HG03342 (cell line): Measurements from ENCODE around the gene MED26.
"Not testable (repeated sequence)": the region's sequence is repeated elsewhere in the genome, so short reads cannot be mapped to it uniquely, and the experiment has no call there.

Experiments
- ATAC-seq: cut with Tn5 transposase; IDR thresholded peaks from one replicate; pipeline ENCODE4 v1.9.1; 2021; ENCODE audit warnings: mild to moderate bottlenecking, moderate library complexity; ENCODE audit not compliant: unreplicated experiment

Gene MED26, protein sequence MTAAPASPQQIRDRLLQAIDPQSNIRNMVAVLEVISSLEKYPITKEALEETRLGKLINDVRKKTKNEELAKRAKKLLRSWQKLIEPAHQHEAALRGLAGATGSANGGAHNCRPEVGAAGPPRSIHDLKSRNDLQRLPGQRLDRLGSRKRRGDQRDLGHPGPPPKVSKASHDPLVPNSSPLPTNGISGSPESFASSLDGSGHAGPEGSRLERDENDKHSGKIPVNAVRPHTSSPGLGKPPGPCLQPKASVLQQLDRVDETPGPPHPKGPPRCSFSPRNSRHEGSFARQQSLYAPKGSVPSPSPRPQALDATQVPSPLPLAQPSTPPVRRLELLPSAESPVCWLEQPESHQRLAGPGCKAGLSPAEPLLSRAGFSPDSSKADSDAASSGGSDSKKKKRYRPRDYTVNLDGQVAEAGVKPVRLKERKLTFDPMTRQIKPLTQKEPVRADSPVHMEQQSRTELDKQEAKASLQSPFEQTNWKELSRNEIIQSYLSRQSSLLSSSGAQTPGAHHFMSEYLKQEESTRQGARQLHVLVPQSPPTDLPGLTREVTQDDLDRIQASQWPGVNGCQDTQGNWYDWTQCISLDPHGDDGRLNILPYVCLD

DNA sequence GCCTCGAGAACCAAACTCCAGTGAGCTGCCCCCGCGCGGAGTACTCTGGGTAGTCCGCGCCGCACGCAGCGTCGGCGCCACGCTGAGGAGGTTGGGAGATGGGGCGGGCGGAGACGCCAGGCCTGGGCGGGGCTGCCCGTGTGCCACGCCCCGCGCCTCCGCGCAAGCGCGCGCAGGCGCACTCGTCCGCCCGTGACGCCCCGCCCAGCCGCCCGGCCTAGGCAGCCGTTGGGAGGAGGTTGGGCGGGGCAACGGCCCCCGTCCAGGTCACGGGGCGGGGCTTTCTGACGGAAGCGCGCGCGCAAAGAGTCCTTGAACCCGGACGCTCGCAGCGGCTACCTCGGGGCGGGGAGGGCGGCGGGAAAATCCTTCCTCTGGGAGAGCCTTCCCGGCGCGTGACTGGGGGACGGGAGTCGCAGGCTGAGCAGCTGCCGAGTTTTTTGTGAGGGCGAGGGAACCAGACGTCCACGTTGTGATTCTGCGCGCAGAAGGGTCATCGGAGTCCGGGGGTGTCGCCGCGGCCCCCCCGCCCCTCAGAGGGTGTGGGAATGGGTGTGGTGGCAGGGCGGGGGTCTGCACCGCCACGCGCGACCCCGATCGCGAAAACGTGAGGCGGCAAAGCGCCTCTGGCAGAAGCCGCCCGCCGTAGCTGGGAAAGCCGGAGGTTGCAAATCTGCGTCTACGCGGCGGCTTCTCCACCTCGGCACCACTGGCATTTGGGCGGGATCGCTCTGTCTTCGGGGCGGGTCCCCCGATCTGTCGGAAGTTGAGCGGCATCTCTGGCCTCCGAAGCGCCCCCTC lies at the start of gene MED26:
MED26 (minus strand) TSS at position 22 of the 801 bp plus-strand sequence. CDS start 261 bp downstream, outside the sequence.
- peak; percentile 83 for ATAC-seq

DNA sequence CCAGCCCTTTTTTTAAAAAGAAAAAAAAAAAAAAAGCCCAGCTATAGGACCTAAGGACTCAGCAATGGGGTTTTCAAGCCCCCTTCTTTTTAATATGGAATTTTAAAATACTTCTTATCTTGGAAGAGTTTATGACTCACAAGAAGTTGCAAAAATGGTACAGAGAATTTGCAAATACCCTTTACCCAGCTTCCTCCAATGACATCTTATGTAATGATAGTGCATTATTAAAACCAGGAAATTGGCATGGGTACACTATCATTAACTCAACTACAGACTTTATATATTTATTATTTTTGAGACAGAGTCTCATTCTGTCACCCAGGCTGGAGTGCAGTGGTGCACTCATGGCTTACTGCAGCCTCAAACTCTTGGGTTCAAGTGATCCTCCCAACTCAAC lies 49.1 kb upstream of the MED26 start:
- no peak for ATAC-seq

DNA sequence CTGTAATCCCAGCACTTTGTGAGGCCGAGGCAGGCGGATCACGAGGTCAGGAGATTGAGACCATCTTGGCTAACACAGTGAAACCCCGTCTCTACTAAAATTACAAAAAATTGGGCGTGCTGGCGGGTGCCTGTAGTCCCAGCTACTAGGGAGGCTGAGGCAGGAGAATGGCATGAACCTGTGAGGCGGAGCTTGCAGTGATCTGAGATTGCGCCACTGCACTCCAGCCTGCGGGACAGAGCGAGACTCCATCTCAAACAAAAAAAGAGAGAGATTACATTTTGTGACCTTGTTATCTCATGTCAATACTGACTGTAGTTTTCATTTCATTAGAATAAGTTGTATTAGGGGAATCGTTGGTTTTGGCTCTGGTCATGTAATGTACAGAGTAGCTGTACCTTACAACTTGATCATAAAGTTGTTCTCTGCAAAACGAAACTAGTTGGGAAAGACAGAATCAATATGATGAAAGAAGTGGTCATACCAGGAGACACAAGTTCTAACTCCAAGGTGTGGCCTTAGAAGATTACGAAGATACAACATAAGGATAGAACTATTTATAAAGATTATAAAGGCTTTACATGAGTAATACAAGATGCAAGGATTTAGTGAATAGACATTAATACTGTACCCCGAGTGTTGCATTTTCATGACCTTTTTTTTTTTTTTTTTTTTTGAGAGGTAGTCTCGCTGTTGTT lies 48.2 kb upstream of the MED26 start:
- ATAC-seq: no peak

DNA sequence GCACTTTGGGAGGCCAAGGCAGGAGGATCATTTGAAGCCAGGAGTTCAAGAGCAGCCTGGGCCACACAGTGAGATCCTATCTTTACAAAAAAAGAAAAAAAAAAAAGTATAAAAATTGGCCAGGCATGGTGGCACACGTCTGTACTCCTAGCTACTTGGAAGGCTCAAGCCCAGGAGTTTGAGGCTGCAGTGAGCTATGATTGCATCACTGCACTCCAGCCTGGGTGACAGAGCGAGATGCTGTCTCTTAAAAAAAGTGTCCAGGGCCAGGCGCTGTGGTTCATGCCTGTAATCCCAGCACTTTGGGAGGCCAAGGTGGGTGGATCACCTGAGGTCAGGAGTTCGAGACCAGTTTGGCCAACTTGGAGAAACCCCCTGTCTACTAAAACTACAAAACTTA lies 45.8 kb upstream of the MED26 start:
- not testable (repeated sequence) for ATAC-seq

DNA sequence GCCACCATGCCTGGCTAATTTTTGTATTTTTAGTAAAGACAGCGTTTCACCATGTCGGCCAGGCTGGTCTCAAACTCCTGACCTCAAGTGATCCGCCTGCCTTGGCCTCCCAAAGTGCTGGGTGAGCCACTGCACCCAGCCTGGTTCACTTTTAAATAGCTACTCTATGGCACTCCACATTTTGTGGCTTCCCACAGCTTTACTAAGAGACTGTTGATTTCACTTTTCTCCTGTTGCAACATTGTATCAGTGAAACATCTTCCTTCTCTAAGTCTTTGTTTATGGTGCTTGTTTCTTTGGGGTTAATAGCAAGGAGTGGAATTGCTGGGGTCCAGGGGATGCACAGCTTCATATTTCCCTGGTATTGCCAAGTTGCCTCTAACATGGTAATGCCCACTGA lies 45.2 kb upstream of the MED26 start:
- ATAC-seq: no peak

DNA sequence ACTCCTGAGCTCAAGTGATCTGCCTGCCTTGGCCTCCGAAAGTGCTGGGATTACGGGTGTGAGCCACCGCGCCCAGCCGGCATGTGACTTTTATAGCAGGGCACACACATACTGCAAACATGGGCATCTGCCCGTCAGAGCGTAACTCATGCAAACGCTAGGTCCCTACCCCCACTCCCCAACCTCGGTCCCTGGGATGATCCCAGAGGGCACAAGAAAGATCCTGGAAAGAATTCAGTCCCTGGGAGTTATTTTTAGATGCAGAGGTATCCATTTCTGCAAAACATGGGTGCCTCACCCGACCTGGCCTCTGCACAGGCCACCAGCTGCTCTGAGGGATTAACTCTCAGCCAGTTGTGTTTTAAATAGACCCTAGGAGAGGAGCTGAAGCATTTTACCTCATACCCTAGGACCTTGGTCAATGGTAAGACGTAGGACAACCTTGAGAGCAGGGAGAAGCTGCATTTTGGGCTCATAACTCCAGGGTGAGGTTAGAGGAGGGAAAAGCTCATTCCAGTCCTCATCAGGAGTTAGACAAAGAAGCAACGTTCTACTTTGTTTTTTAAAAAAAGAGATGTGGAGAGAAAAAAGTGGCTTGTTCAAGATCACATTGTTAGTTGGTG lies 43.8 kb upstream of the MED26 start:
- ATAC-seq: no peak

DNA sequence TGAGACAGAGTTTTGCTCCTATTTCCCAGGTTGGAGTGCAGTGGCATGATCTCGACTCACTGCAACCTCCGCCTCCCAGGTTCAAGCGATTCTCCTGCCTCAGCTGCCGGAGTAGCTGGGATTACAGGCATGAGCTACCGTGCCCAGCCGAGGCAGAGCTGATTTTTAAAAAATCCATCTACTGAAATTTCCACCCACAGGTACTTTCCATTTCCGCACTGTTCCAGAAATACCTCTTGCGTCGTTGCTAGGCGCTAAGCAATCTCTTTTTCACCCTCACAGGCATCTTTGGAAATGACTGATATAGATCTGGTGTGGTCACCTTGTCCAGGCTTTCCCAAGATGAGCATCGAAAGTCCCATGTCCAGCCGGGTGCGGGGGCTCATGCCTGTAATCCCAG lies 42.3 kb upstream of the MED26 start:
- no peak for ATAC-seq

DNA sequence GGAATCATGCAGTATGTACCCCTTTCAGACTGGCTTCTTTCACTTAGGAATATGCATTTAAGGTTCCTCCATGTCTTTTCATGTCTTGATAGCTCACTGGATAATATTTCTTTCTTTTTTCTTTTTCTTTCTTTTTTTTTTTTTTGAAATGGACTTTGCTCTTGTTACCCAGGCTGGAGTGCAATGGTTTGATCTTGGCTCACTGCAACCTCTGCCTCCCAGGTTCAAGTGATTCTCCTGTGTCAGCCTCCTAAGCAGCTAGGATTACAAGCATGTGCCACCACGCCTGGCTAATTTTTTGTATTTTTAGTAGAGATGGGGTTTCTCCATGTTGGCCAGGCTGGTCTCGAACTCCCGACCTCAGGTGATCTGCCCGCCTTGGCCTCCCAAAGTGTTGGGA lies 40.7 kb upstream of the MED26 start:
- ATAC-seq: not testable (repeated sequence)

DNA sequence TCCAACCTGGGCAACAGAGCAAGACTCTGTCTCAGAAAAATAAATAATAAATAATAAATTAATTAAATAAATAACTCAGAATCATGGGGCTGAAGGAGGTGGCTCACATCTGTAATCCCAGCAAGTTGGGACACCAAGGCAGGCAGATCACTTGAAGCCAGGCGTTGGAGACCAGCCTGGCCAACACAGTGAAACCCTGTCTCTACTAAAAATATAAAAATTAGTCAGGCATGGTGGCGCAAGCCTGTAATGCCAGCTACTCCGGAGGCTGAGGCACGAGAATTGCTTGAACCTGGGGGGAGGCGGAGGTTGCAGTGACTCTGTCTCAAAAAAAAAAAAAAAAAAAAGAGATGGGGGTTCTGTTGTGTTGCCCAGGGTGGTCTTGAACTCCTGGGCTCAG lies 40.2 kb upstream of the MED26 start:
- no peak for ATAC-seq

DNA sequence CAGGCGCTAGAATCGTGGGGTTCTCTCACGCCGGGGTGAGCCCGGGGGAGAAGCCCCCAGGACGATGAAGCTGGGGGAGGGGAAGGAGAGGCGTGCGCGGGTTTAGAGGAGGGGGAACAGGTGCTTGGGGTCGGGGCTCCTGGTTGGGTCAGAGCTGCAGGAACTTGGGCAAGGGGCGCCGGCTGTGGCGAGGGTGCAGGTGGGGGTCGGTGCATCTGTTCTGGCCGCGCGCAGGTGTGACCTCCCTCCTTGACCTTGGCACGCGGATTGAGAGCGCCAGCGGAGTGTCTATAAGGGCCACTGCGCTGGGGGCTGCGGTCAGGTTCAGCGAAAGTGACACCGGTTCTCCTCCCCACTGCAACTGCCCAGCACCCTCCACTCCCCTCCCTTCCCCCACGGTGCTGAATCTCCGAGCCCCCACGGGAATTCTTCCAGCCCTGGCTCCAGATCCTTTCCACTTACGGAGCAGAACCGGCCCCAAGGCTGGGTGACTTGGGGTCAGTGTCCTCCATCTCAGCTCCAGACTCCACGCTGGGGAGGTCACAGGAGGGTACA lies 33.6 kb upstream of the MED26 start:
- no peak for ATAC-seq

DNA sequence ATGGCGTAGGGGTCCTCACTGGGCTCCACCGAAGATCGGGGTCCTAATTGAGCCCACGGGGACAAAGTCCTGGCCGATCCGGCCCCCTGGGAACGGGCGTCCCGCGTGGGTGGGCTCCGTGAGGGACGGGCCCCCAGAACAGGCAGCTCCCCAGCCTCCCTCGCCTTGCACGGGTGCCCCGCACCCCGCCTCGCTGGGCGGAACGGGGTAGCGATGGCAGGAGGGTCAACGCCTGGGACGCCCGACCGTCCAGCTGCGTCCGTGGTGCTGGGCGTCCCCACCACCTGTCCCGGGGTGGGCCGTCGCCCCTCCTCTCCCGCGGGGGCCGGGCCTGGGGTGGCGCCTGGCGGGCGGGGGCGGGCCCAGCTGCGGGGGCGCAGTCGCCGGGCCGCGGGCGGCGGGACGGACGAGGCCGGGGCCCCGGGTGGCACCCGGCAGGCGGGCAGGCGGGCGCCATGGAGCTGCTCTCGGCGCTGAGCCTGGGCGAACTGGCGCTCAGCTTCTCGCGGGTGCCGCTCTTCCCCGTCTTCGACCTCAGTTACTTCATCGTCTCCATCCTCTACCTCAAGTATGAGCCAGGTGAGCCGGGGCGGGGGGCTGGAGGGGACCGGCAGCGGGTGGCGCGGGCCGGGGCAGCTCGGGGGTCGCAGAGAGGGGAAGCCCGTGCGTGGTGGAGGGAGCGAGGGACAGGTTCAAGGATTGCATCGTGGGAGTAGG lies 32.9 kb upstream of the MED26 start, which contains the start of gene TMEM38A:
TMEM38A (plus strand) TSS at position 377 of the 717 bp plus-strand sequence; CDS start at position 456, 79 bp downstream.
- no peak for ATAC-seq

DNA sequence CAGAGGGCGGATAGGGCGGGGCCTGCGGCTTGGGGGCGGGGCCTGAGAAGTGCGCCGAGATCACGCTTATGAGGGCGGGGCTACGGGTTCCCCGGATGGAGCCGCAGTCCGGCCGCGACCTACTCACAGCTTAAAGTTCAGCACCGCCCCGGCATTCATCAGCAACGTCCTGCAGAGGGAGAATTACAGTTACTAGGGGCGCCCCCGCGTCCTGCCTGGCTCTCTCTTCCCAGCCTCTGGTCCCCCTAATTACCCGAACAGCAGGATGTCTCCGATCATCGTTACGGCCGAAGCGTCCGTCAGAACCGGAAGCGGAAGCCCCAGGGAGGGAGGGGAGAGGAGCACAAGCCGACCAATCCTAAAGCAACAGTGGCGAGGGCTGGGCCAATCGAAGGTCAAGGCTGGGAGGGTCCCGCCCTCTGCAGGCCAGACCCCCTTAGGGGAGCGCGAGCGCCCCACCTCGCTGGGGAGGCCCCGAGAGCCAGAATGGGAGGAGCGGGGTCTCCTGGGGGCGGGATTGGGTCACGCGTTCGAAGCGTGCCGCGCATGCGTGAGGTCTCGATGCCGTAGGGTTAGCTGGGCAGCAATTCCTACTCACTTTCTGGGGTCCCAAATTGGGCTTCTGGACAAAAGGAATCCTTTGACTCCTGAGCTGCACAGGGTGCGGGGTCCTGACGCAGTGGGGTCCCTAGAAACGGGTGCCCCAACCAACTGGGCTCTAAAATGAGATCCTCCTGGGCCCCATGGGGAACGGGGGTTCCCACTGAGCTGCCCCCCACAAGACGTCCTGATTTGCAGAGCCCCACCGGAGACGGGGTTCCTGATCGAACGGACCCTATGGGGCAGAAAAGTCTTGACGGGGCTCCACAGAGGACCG lies 32.1 kb upstream of the MED26 start, which contains the start of gene SMIM7:
SMIM7 (minus strand) TSS at position 313 of the 877 bp plus-strand sequence; CDS start at position 279, 34 bp downstream.
- peak; percentile 85 for ATAC-seq

DNA sequence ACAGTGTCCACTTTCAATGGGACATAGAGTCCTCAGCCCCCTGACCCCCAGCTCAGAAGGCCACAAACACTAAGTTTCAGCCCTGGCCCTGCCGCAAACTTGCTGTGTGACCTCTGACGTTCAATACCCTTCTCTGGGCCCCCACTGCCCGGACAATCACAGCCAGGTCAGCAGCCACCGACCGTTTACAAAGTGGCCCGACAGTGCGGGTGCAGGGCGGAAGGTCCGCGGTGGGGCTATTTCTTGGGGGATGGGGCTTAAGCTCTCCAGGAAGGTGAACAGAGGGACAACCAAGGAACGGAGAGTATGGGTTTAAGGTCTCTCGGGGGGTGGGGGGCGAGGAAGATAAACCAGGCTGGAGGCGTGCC lies 31.4 kb upstream of the MED26 start:
- no peak for ATAC-seq

DNA sequence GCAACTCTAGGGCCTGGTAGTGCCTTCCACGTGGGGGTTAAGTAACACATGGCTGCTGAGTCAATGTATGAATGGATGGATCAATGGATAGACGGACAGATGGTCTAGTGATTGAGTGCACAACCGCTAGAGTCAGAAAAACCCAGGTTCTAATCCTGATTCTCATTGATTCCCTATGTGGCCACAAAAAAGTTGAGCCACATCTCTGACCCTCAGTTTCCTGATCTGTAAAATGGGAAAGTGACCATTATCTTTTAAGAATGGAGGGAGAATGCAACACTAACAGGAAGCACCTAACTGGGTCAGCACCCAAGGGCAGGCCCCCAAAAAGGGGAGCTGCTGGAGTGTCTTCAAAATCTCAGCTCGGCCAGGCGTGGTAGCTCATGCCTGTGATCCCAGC lies 29.4 kb upstream of the MED26 start:
- ATAC-seq: no peak

DNA sequence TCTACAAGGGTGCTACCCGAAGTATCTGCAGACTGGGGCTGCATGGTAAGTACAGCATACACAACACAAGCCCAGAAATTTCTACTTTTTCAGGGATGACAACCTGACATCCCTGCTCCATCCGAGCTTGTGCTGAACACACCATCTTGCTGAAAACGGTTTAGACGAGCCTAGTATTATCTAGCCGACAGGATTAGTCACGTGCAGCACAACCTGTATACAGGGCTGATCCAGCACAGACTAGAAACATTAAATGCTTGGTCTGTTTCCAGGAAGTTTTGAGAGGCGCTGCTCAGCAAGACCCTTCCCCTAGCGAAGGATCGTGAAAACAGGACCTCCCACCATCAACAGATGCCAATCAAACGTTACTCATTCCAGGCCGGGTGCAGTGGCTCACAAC lies 27.7 kb upstream of the MED26 start:
- ATAC-seq: no peak

DNA sequence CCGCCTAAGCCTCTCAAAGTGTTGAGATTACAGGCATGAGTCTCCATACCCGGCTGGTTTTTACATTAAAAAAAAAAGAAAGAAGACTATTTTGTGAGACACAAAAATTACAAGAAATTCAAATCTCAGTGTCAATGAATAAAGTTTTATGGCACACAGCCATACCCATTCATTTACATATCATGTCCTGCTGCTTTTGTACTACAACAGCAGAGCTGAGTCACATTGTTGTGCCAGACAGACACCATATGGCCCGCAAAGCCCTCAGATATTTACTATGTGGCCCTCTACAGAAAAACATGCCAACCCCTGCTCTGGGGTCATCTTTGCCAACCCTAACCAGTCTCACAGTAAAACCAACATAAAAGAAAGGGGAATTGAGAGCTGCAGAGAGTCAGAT lies 26.6 kb upstream of the MED26 start:
- no peak for ATAC-seq

DNA sequence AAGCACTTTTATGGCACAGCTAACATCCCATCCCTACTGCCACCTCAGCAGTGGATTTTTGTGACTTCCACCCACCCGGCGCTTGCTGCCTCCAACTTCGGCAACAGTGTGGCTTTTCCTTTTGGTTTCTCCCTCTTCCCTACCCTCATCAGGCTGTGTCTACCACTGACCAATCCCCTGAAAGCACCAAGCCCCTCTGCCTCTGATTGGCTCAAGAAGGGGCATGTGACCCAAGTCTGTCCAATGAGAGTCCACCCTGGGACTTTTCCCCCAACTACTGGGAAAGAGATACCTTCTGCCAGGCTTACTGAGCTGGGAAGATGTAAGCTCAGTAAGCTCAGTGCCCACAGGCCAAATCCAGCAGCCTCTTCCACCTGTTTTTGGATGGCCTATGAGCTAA lies 26.1 kb upstream of the MED26 start:
- ATAC-seq: no peak

DNA sequence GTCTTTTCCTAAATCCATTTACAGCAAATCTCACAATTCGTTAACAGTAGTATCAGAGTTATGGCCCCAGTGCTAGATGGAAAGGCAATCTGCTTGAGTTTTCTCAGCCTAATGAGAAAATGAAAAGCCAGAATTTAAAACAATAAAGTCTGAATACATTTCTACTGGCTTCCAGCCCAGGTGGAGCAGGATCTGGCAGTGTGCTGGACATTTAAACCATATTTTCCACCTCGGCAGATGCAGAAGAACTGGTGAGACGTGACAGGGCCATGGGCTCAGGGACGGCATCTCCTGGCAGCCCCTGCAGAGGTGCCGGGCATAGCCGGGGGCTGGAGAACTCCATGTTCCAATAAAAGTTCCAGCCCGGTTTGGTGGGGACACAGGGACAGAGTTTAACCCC lies 24.9 kb upstream of the MED26 start:
- ATAC-seq: no peak
